Mesothelial cell of epicardium (in vitro differentiated cells): ENCODE measurements around the gene COA3. TPM values are rescaled to one million over a fixed set of nuclear protein-coding genes. Genes with fewer than 3 reads are reported as not detected.

Source experiments
- DNase-seq, 2 experiments: peaks; one replicate each; pipeline ENCODE4 v3.0.0; 2021; ENCODE audit warnings: low spot score in 2 of 2; ENCODE audit not compliant: unreplicated experiment in 2 of 2
- H3K27ac Mint-ChIP-seq: 2 replicates; pipeline ENCODE4 v1.8.0; 2021; ENCODE audit warnings: mixed read lengths
- H3K27me3 Mint-ChIP-seq: 2 replicates; pipeline ENCODE4 v1.8.0; 2021; ENCODE audit warnings: low read depth, mixed read lengths
- H3K36me3 Mint-ChIP-seq: 2 replicates; pipeline ENCODE4 v1.8.0; 2021; ENCODE audit warnings: mixed read lengths
- H3K4me1 Mint-ChIP-seq: 2 replicates; pipeline ENCODE4 v1.8.0; 2021; ENCODE audit warnings: mixed read lengths
- H3K4me3 Mint-ChIP-seq: 2 replicates; pipeline ENCODE4 v1.8.0; 2021; ENCODE audit warnings: mild to moderate bottlenecking, moderate library complexity, mixed read lengths
- H3K9me3 Mint-ChIP-seq: 2 replicates; pipeline ENCODE4 v1.8.0; 2021; ENCODE audit warnings: mixed read lengths
- total RNA-seq: library from RNA; stranded (reverse); gene quantifications from 3 replicates; pipeline ENCODE4 v1.2.1, GENCODE V29; 2021
- TF ChIP-seq, protein P1 (sequence below): fragments of 200-600 bp; sonication (generic); IDR thresholded peaks from one replicate; pipeline ENCODE4 v1.5.0; 2021; ENCODE audit warnings: antibody characterized with exemption; ENCODE audit not compliant: unreplicated experiment

Gene COA3
- total RNA-seq, 1 donor from 2014 or later, result 52.4 TPM

DNA sequence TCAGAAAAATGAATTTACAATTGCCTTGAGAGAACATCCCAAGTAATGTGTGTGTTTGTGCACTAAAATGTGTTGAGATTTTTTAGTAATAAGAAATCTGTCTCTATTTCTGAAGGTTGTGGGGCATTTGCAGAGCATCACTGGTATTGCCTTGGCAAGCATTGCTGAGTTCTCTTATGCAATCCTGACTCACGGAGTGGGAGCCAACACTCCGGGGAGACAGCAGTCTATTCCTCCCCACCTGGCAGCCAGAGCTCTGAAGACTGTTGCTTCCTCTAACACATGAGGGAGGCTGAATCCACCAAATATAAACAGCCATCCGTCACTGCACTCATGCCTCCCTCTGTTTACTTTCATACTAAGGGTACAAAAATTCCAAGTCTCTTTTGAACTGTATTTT is 10.7 kb upstream of the COA3 start:
- Mint-ChIP-seq H3K9me3 (no peaks in the 10 kb centered on the region), H3K27me3 (no peaks in the 10 kb centered on the region), H3K4me1 (no peaks in the 10 kb centered on the region), H3K36me3 (peaks cover 20% of the 10 kb centered on the region), H3K27ac (no peak overlapping the region), H3K4me3 (no peak overlapping the region)
- no peak for DNase-seq
- TF ChIP-seq, protein P1, sequence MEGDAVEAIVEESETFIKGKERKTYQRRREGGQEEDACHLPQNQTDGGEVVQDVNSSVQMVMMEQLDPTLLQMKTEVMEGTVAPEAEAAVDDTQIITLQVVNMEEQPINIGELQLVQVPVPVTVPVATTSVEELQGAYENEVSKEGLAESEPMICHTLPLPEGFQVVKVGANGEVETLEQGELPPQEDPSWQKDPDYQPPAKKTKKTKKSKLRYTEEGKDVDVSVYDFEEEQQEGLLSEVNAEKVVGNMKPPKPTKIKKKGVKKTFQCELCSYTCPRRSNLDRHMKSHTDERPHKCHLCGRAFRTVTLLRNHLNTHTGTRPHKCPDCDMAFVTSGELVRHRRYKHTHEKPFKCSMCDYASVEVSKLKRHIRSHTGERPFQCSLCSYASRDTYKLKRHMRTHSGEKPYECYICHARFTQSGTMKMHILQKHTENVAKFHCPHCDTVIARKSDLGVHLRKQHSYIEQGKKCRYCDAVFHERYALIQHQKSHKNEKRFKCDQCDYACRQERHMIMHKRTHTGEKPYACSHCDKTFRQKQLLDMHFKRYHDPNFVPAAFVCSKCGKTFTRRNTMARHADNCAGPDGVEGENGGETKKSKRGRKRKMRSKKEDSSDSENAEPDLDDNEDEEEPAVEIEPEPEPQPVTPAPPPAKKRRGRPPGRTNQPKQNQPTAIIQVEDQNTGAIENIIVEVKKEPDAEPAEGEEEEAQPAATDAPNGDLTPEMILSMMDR, result no peak

DNA sequence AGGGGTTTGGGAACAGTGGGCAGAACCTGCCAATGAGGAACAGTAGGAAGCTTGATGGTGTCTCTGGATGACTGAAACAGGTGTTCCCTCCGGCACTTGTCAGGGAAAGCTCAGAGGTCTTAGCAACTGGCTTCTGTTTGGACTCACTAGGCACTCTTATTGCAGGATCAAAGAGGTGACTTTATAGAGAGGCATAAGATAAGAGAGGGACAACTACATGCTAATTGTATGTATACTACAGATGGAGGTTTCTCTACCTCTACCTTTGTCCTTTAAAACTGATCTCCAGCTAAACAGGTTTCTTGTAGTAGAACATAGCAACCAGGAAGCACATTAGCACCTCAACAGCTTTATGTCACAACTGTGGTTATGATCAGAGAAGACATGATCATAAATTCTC is 7.7 kb upstream of the COA3 start:
- Mint-ChIP-seq H3K27me3 (peaks cover 5% of the 10 kb centered on the region), H3K36me3 (peaks cover 10% of the 10 kb centered on the region), H3K4me1 (no peaks in the 10 kb centered on the region), H3K9me3 (no peaks in the 10 kb centered on the region), H3K27ac (no peak overlapping the region), H3K4me3 (no peak overlapping the region)
- TF ChIP-seq, protein P1, result no peak
- no peak for DNase-seq

DNA sequence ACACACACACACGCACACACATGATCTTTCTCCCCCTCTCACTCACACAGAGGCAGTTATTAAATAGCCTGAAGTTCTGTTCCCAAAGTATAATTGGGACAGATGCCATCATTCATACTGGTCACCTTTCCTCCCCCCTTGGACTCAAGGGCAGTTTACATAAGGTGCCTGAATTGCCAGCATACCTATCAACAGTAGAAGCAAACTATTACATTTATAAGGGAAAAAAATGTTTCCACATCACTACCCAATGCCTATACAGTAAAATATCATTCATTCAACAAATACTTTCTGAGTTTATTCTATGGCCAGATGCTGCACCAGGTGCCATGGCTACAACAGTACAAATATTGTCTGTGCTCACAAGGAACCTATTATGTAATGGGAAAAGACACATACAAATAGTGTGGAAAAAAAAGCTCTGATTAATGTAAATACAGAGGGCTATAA is 6.4 kb upstream of the COA3 start:
- no peak overlapping the region for H3K27ac Mint-ChIP-seq
- no peaks in the 10 kb centered on the region for H3K9me3 Mint-ChIP-seq
- H3K27me3 Mint-ChIP-seq, result peaks cover 9% of the 10 kb centered on the region
- TF ChIP-seq, protein P1, result no peak
- no peak overlapping the region for H3K4me3 Mint-ChIP-seq
- no peak for DNase-seq
- peaks cover 2% of the 10 kb centered on the region for H3K36me3 Mint-ChIP-seq
- H3K4me1 Mint-ChIP-seq, result no peaks in the 10 kb centered on the region

DNA sequence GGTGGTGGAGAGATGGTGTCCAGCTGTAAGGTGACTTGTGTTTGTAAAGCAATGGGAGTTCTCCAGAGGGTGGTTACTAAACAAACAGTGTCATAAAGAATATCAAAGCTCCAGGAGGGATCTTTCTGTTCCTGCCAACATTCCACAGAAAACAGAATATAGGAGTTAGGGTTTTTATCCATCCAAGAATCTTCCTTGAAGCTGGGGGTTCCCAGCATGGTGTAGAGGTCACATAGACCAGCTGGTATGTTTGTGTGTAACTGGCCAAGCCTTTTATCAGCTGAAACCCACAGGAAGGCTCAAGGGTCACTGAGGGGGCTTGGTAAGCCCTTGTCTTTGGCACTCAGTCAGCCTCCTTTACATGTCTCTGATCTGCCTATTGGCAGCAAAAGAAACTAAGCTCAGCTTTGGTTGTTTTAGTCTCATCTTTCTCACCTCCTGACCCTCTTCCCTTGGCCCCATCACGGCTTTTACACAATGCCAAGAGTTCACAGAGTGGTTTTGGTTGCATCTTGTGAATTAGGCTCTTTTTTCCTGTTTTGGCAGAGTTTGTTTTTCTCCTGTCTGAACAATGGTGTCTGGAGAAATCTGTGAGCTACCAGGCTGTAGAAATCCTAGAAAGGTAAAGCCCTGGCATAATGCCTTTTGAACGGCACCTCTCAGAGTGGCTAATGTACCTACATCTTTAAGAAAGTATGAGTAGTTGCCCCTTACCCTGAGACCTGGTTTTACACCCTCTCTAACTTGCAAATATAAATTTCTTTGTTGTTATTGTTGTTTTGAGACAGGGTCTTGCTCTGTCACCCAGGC is 4.8 kb upstream of the COA3 start:
- H3K27me3 Mint-ChIP-seq, result peaks cover 12% of the 10 kb centered on the region
- no peak for DNase-seq
- no peak overlapping the region for H3K27ac Mint-ChIP-seq
- H3K4me1 Mint-ChIP-seq, result peaks cover 5% of the 10 kb centered on the region
- H3K9me3 Mint-ChIP-seq, result no peaks in the 10 kb centered on the region
- TF ChIP-seq, protein P1, result no peak
- no peak overlapping the region for H3K4me3 Mint-ChIP-seq
- H3K36me3 Mint-ChIP-seq, result no peaks in the 10 kb centered on the region

DNA sequence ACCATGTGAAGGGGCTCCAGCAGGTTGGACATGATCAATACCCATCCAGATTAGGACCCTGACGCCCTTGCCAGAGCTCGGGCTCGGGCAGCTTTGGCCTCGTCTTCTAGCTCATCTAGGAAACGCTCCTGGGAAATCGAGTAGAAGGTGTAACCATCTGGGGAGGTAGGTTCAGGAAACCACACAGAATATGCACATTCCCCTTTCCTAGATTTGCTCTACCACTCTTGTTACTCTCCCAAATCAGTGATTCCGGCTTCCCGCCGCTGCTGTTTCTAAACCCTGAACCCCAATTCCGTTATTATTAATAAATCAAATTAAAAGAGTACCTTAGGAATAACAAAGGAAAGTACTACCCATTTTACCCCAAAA is 507 bp downstream of the COA3 start:
- no peak for DNase-seq
- H3K27me3 Mint-ChIP-seq, result peaks cover 12% of the 10 kb centered on the region
- H3K9me3 Mint-ChIP-seq, result no peaks in the 10 kb centered on the region
- TF ChIP-seq, protein P1, result no peak
- H3K4me1 Mint-ChIP-seq, result peaks cover 15% of the 10 kb centered on the region
- peak overlapping the region; percentile 87 for H3K27ac Mint-ChIP-seq
- H3K4me3 Mint-ChIP-seq, result peak overlapping the region; percentile 91
- H3K36me3 Mint-ChIP-seq, result peaks cover 10% of the 10 kb centered on the region
